Gastroesophageal sphincter (tissue), 4 donors: ENCODE data around the gene PCDHGC3. TPM values are rescaled to one million over a fixed set of nuclear protein-coding genes. Genes with fewer than 3 reads are reported as not detected.

ENCODE experiments used
- ATAC-seq: fragments of 150-250 bp; one replicate; pipeline ENCODE4 v1.9.1; 2016; ENCODE audit warnings: mild to moderate bottlenecking, moderate library complexity
- H3K27ac ChIP-seq, 4 donors: fragments of 200-600 bp; sonication (generic) in 3 of 4; 1 replicate in 3 of 4; 2 replicates in 1 of 4; pipeline ENCODE4 v1.5.1; 2016 to 2019
- H3K27me3 ChIP-seq: fragments of 200-600 bp; sonication (generic); one replicate; pipeline ENCODE4 v1.5.1; 2019
- H3K36me3 ChIP-seq, 2 donors: fragments of 200-600 bp; sonication (generic); one replicate each; pipeline ENCODE4 v1.5.1; 2019; ENCODE audit warnings: control low read depth in 1 of 2
- H3K4me1 ChIP-seq, 3 donors: fragments of 200-600 bp; sonication (generic); 1 replicate in 2 of 3; 2 replicates in 1 of 3; pipeline ENCODE4 v1.5.1; 2016 to 2019; ENCODE audit warnings: control low read depth in 2 of 3
- H3K4me3 ChIP-seq, 2 donors: fragments of 200-600 bp; sonication (generic); one replicate each; pipeline ENCODE4 v1.5.1; 2019; ENCODE audit warnings: mild to moderate bottlenecking in 1 of 2, moderate library complexity in 1 of 2
- H3K9me3 ChIP-seq, 3 donors: fragments of 200-600 bp; sonication (generic); one replicate each; pipeline ENCODE4 v1.5.1; 2017 to 2019; ENCODE audit warnings: control low read depth in 2 of 3
- EP300 ChIP-seq: sonication (generic); formaldehyde crosslinking; IDR thresholded peaks from one replicate; pipeline ENCODE4 v1.6.1; 2017; ENCODE audit warnings: antibody characterized with exemption, mild to moderate bottlenecking
- POLR2A ChIP-seq, 2 donors: fragments of 450-650 bp; IDR thresholded peaks; one replicate each; pipeline ENCODE4 v1.6.1; 2017; ENCODE audit warnings: antibody characterized with exemption in 2 of 2, mild to moderate bottlenecking in 2 of 2, moderate library complexity in 1 of 2
- POLR2AphosphoS5 ChIP-seq: sonication (generic); formaldehyde crosslinking; IDR thresholded peaks from one replicate; pipeline ENCODE4 v1.6.1; 2017; ENCODE audit warnings: antibody characterized with exemption
- WGBS, 2 donors: methylation state at CpG; one replicate each; pipeline ENCODE4 v1.1.5; 2018; ENCODE audit warnings: low coverage in 1 of 2; 5-methylcytosine and 5-hydroxymethylcytosine counted together
- total RNA-seq, 4 donors: library from RNA; depleted of rRNA; stranded (reverse); fragments of >200 nt; gene quantifications; one replicate each; pipeline ENCODE4 v1.1.0, GENCODE V29; 2016
- TF ChIP-seq, protein P1 (sequence below), 4 experiments: fragments of 200-600 bp in 2 of 4; fragments of 450-650 bp in 2 of 4; sonication (generic) in 1 of 4; IDR thresholded peaks; one replicate each; pipeline ENCODE4 v1.5.1; 2017 to 2019; ENCODE audit warnings: antibody characterized with exemption in 4 of 4, mild to moderate bottlenecking in 2 of 4, moderate library complexity in 2 of 4

The PCDHGC3 gene
- total RNA-seq, 4 donors from 2014 or later: 52.6 to 95.6 (median 63.2) TPM

- no peak for TF ChIP-seq POLR2A (IDR thresholded peaks at IDR 0.05)
- TF ChIP-seq EP300: no peak
- TF ChIP-seq, protein P1, sequence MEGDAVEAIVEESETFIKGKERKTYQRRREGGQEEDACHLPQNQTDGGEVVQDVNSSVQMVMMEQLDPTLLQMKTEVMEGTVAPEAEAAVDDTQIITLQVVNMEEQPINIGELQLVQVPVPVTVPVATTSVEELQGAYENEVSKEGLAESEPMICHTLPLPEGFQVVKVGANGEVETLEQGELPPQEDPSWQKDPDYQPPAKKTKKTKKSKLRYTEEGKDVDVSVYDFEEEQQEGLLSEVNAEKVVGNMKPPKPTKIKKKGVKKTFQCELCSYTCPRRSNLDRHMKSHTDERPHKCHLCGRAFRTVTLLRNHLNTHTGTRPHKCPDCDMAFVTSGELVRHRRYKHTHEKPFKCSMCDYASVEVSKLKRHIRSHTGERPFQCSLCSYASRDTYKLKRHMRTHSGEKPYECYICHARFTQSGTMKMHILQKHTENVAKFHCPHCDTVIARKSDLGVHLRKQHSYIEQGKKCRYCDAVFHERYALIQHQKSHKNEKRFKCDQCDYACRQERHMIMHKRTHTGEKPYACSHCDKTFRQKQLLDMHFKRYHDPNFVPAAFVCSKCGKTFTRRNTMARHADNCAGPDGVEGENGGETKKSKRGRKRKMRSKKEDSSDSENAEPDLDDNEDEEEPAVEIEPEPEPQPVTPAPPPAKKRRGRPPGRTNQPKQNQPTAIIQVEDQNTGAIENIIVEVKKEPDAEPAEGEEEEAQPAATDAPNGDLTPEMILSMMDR (IDR thresholded peaks at IDR 0.05): no peak
- no peak for TF ChIP-seq POLR2AphosphoS5
These were observed 9.0 kb downstream of the PCDHGC3 start, which contains the start of gene PCDHGC4 for GRCh38 chr5:141484641-141485311. Gene PCDHGC4 (plus strand): TSS chr5:141485030. CDS start chr5:141485174, 144 bp downstream.

DNA sequence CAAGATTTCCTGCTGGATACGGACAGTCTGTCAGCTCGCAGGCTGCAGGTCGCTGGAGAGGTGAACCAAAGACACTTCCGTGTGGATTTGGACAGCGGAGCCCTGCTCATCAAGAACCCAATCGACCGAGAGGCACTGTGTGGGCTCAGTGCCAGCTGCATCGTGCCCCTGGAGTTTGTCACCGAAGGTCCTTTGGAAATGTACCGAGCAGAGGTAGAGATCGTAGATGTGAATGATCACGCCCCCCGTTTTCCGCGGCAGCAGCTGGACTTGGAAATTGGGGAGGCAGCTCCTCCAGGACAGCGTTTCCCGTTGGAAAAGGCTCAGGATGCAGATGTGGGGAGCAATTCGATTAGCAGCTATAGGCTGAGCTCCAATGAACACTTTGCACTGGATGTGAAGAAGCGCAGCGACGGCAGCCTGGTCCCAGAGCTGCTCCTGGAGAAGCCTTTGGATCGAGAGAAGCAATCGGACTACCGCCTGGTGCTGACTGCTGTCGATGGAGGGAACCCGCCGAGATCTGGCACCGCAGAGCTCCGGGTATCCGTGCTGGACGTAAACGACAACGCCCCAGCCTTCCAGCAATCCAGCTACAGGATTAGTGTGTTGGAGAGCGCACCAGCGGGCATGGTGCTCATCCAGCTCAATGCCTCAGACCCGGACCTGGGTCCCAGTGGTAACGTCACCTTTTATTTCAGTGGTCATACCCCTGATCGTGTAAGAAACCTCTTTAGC lies 9.7 kb downstream of the PCDHGC3 start:
- Histone ChIP-seq H3K4me3 (peak overlapping the region in 1 of 2 donors; percentile 51), H3K36me3 (peaks cover 0 to 26% of the 10 kb centered on the region in 2 donors), H3K27ac (peak overlapping the region in 1 of 4 donors; percentile 14), H3K27me3 (no peaks in the 10 kb centered on the region), H3K4me1 (peaks cover 0 to 80% (median 5%) of the 10 kb centered on the region in 3 donors), H3K9me3 (no peaks in the 10 kb centered on the region)
- 59 to 98% methylated on average over 8 to 18 of the region's 38 CpGs for WGBS, 2 donors
- TF ChIP-seq, protein P1 (IDR thresholded peaks at IDR 0.05): no peak
- no peak for TF ChIP-seq EP300
- TF ChIP-seq POLR2A (IDR thresholded peaks at IDR 0.05): no peak
- no peak for TF ChIP-seq POLR2AphosphoS5
- no peak for ATAC-seq

More at GRCh38 chr5:141484641-141485311, 9.0 kb downstream of the PCDHGC3 start, which contains the start of gene PCDHGC4:
- peak within 1 kb of the TSS in 2 of 4 donors; percentile 14 to 52 for H3K27ac ChIP-seq
- H3K4me3 ChIP-seq: peak within 1 kb of the TSS; percentile 6 to 51
- H3K9me3 ChIP-seq: no peaks in the 10 kb centered on the region
- no peaks in the 10 kb centered on the region for H3K27me3 ChIP-seq
- H3K4me1 ChIP-seq: peaks cover 0 to 88% (median 7%) of the 10 kb centered on the region in 3 donors
- WGBS, 2 donors: 2 to 10% methylated on average over 9 to 13 of the region's 39 CpGs
- peak; percentile 42 for ATAC-seq
- peaks cover 0 to 19% of the 10 kb centered on the region in 2 donors for H3K36me3 ChIP-seq

GRCh38 chr5:141486091-141486490 lies 10.3 kb downstream of the PCDHGC3 start:
- WGBS, 2 donors: 70 to 83% methylated on average over 1 to 2 of the region's 9 CpGs
- H3K4me1 ChIP-seq: peaks cover 0 to 77% (median 5%) of the 10 kb centered on the region in 3 donors
- peaks cover 0 to 32% of the 10 kb centered on the region in 2 donors for H3K36me3 ChIP-seq
- H3K27ac ChIP-seq: no peak overlapping the region
- no peak overlapping the region for H3K4me3 ChIP-seq
- TF ChIP-seq POLR2AphosphoS5: no peak
- no peak for TF ChIP-seq EP300
- no peak for TF ChIP-seq POLR2A (IDR thresholded peaks at IDR 0.05)
- TF ChIP-seq, protein P1 (IDR thresholded peaks at IDR 0.05): no peak
- no peaks in the 10 kb centered on the region for H3K9me3 ChIP-seq
- no peaks in the 10 kb centered on the region for H3K27me3 ChIP-seq
- ATAC-seq: no peak

DNA sequence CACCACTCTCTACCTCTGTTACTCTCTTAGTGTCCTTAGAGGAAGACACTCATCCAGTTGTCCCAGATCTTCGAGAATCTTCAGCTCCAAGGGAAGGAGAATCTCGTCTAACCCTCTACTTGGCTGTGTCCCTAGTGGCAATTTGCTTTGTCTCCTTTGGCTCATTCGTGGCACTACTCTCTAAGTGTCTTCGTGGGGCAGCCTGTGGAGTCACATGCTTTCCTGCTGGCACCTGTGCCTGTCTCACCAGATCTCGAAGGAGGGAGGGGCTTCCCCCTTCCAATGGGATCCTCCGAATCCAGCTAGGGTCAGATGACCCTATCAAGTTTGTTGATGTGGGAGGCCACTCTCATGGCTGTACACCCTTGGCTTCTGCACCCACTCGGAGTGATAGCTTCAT lies 11.4 kb downstream of the PCDHGC3 start:
- no peaks in the 10 kb centered on the region for H3K9me3 ChIP-seq
- no peak for ATAC-seq
- H3K4me1 ChIP-seq: peaks cover 0 to 76% (median 5%) of the 10 kb centered on the region in 3 donors
- H3K27me3 ChIP-seq: no peaks in the 10 kb centered on the region
- 90 to 96% methylated on average over 3 of the region's 7 CpGs for WGBS, 2 donors
- H3K36me3 ChIP-seq: peaks cover 0 to 43% of the 10 kb centered on the region in 2 donors
- H3K27ac ChIP-seq: no peak overlapping the region
- no peak overlapping the region for H3K4me3 ChIP-seq
- TF ChIP-seq POLR2A (IDR thresholded peaks at IDR 0.05) (no peak), POLR2AphosphoS5 (no peak), EP300 (no peak)
- TF ChIP-seq, protein P1 (IDR thresholded peaks at IDR 0.05): no peak
